HG03457 (cell line): ENCODE data around the gene ERC1.
"Not testable (repeated sequence)": the region's sequence is repeated elsewhere in the genome, so short reads cannot be mapped to it uniquely, and the experiment has no call there.

ENCODE experiments used
- ATAC-seq: cut with Tn5 transposase; IDR thresholded peaks from one replicate; pipeline ENCODE4 v1.9.1; 2021; ENCODE audit warnings: moderate number of reproducible peaks; ENCODE audit not compliant: unreplicated experiment

ERC1 gene

GRCh38 chr12:1179128-1179527, 188.1 kb downstream of the ERC1 start:
- ATAC-seq: no peak

- ATAC-seq: no peak
These were observed 191.0 kb downstream of the ERC1 start for GRCh38 chr12:1182069-1182468.

- ATAC-seq: no peak
These were observed 193.4 kb downstream of the ERC1 start for GRCh38 chr12:1184402-1184801.

- ATAC-seq: no peak
These were observed 194.6 kb downstream of the ERC1 start for GRCh38 chr12:1185460-1186182.

- ATAC-seq: no peak
These were observed 195.3 kb downstream of the ERC1 start for GRCh38 chr12:1186298-1186697.

GRCh38 chr12:1188016-1188415, 197.0 kb downstream of the ERC1 start:
- no peak for ATAC-seq

GRCh38 chr12:1189163-1189562, 198.1 kb downstream of the ERC1 start:
- no peak for ATAC-seq

- no peak for ATAC-seq
These were observed 204.5 kb downstream of the ERC1 start for GRCh38 chr12:1195513-1195912.

- no peak for ATAC-seq
These were observed 206.4 kb downstream of the ERC1 start for GRCh38 chr12:1197264-1198018.

- not testable (repeated sequence) for ATAC-seq
These were observed 207.8 kb downstream of the ERC1 start for GRCh38 chr12:1198854-1199253.

GRCh38 chr12:1199700-1200099, 208.7 kb downstream of the ERC1 start:
- ATAC-seq: no peak

- ATAC-seq: no peak
These were observed 210.0 kb downstream of the ERC1 start for GRCh38 chr12:1201030-1201429.

- no peak for ATAC-seq
These were observed 210.9 kb downstream of the ERC1 start for GRCh38 chr12:1201886-1202285.

GRCh38 chr12:1203735-1204019, 212.7 kb downstream of the ERC1 start:
- no peak for ATAC-seq

GRCh38 chr12:1204581-1205121, 213.6 kb downstream of the ERC1 start:
- no peak for ATAC-seq

- ATAC-seq: no peak
These were observed 214.6 kb downstream of the ERC1 start for GRCh38 chr12:1205512-1206060.

- no peak for ATAC-seq
These were observed 215.2 kb downstream of the ERC1 start for GRCh38 chr12:1206118-1206734.

GRCh38 chr12:1207276-1207675, 216.3 kb downstream of the ERC1 start:
- ATAC-seq: no peak

GRCh38 chr12:1208719-1209118, 217.7 kb downstream of the ERC1 start:
- not testable (repeated sequence) for ATAC-seq

- ATAC-seq: no peak
These were observed 221.5 kb downstream of the ERC1 start for GRCh38 chr12:1212526-1212925.

GRCh38 chr12:1213205-1213604, 222.2 kb downstream of the ERC1 start:
- ATAC-seq: no peak
